ENCODE data around the gene NFATC3.

DNA sequence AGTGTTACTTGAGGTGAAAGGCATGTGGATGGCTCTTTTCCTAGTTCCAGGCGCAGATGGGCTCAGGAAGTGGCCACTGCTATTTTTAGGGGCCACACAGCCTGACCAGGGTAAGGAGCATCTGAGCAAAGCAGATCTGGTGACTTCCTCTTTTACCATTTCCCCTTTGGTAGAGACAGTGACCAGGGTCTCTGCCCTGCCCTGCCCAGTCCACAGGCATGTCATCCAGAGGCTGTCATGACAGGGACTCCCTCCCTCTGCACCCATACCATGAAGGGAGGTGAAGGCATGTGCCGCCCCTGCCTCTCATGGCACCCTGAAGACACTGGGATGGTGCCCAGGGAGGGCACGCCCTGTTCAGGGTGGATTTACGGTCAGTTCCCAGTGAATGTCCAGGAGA is 162.2 kb downstream of the NFATC3 start:
- TF ChIP-seq, protein P1, sequence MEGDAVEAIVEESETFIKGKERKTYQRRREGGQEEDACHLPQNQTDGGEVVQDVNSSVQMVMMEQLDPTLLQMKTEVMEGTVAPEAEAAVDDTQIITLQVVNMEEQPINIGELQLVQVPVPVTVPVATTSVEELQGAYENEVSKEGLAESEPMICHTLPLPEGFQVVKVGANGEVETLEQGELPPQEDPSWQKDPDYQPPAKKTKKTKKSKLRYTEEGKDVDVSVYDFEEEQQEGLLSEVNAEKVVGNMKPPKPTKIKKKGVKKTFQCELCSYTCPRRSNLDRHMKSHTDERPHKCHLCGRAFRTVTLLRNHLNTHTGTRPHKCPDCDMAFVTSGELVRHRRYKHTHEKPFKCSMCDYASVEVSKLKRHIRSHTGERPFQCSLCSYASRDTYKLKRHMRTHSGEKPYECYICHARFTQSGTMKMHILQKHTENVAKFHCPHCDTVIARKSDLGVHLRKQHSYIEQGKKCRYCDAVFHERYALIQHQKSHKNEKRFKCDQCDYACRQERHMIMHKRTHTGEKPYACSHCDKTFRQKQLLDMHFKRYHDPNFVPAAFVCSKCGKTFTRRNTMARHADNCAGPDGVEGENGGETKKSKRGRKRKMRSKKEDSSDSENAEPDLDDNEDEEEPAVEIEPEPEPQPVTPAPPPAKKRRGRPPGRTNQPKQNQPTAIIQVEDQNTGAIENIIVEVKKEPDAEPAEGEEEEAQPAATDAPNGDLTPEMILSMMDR (IDR thresholded peaks at IDR 0.05), result no peak
- TF ChIP-seq EZH2 (IDR thresholded peaks at IDR 0.05) (no peak), EZH2phosphoT487 (IDR thresholded peaks at IDR 0.05) (no peak)

All from neural progenitor cell (in vitro differentiated cells).